Measurements from ENCODE around the gene VWA1.
"Not testable (repeated sequence)": the region's sequence is repeated elsewhere in the genome, so short reads cannot be mapped to it uniquely, and the experiment has no call there.

The VWA1 gene

DNA sequence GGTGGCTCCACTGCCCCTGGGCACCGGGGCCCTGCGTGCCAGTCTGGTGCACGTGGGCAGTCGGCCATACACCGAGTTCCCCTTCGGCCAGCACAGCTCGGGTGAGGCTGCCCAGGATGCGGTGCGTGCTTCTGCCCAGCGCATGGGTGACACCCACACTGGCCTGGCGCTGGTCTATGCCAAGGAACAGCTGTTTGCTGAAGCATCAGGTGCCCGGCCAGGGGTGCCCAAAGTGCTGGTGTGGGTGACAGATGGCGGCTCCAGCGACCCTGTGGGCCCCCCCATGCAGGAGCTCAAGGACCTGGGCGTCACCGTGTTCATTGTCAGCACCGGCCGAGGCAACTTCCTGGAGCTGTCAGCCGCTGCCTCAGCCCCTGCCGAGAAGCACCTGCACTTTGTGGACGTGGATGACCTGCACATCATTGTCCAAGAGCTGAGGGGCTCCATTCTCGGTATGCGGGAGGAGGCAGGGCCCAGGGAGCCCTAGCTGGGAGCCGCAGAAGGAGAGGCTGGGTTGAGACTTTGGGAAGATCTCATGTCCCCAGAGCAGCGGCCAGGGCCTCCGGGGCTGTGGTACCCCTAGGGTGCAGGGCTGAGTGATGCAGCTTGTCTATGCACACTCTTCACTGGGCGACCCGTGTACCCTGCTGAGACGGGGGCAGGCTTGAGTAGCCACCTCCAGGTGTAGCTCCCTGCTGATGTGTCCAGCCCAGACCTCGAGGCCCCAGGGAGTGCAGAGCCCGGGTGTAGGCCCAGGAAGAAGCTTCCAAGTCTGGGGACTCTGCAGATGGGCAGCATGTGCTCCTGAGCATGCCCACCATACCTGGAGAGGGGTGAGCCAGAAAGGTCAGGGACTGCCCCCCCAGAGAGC is 1.8 kb downstream of the VWA1 start:
- DNase-seq = no peak

DNA sequence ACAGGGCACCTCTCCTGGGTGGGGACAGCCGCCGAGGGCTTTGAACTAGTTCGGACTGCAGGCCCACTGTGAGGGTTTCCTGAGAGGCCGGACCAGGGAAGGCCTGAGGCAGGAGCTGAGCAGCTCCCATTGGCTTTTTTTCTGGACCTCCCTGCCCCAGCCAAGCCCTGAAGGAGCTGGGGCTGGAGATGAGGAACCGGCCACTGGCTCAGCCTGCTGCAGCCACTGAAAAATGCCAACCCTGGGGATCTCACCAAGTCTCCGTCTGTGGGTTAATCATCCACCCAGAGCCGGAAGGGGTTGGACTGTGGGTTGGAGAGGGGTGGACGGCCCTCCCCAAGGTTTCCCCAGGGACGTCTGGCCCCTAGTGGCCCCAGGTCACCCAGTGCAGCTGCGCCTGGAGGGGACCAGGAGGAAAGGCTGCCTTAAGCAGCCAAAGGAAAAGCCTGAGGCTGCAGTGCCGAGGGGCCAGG is 2.5 kb downstream of the VWA1 start:
- no peak for DNase-seq

DNA sequence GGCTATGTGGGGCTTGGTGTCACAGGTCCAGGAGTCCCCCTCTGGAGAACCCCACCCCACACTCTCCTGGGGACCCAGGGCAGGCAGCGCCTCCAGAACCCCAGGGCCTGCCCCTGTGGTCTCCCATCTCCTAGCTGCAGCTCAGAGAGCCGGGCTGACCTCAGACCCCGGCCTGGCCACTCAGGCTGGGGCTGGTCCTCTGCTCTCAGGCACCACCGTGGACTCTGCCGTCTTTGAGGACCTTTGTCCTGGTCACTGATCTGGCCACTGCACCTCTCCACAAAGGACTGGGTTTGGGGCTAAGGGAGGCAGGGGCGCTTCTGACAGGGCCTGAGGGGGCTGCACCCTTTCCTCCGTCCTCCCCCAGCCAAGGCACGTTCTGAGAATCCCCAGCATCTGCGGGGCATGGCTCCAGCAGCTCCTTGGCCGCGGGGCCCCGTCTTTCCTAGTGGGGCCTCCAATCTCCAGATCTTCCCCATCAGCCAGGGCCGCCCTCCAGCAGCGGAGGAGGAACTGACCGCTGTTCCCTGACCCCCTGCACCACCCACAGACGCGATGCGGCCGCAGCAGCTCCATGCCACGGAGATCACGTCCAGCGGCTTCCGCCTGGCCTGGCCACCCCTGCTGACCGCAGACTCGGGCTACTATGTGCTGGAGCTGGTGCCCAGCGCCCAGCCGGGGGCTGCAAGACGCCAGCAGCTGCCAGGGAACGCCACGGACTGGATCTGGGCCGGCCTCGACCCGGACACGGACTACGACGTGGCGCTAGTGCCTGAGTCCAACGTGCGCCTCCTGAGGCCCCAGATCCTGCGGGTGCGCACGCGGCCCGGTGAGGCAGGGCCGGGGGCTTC is 3.3 kb downstream of the VWA1 start:
- no peak for DNase-seq

DNA sequence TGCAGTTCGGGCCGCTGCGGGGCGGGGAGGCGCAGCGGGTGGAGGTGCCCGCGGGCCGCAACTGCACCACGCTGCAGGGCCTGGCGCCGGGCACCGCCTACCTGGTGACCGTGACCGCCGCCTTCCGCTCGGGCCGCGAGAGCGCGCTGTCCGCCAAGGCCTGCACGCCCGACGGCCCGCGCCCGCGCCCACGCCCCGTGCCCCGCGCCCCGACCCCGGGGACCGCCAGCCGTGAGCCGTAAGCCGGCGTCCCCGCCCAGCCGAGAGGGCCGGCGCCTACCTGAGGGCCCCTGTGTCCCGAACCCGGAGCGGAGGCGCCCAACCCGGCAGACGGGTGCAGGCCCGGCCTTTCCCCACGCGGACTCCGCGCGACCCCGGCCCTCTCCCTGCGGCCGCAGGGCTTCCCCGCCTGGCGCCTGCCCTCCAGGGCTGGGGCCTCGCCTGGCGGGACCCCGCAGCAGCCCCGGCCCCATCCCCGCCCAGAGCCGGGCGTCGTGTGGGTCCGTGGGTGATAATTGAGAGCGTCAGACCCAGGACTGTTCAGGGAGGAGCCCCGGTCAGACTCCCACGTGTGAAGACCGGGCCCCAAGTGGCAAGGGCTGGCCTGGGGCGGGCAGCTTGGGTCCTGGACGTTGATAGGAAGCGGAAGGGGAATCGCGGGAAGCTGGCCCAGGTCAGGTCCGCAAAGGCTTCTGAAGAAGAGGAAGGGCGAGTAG is 4.2 kb downstream of the VWA1 start:
- DNase-seq = no peak

DNA sequence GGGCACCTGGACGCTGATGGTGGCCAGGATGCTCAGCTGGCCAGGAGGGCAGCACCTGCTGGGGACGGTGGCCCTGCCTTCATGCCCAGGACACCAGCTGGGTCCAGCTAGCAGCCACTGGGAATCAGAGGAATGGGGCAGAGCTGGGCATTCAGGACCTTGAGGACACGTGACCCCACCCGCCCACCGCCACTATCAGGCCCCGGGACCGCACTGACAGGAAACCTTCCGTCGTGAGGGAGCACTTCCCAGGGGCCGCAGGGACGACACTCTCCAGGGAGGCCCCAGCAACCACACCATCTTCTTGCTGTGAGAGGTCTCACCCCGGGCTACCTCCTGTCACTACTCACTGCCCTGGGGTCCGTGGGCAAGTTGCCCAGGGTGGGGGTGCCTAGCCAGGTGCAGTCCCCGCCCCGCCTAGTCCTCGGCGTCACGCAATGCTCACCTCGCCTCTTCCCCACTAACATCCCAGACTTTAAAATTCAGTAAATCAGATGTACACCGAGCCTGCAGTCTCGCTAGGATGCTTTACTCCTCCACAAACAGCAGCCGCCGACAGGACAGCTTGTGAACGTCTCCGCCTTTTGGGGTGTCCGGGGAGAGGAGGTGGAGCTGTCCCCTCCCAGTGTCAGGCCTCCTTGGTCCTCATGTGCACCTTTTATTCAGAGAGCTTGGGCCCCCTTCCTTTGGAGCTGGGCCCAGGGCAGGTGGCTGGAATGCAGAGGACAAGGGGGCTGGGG is 4.9 kb downstream of the VWA1 start:
- no peak for DNase-seq

DNA sequence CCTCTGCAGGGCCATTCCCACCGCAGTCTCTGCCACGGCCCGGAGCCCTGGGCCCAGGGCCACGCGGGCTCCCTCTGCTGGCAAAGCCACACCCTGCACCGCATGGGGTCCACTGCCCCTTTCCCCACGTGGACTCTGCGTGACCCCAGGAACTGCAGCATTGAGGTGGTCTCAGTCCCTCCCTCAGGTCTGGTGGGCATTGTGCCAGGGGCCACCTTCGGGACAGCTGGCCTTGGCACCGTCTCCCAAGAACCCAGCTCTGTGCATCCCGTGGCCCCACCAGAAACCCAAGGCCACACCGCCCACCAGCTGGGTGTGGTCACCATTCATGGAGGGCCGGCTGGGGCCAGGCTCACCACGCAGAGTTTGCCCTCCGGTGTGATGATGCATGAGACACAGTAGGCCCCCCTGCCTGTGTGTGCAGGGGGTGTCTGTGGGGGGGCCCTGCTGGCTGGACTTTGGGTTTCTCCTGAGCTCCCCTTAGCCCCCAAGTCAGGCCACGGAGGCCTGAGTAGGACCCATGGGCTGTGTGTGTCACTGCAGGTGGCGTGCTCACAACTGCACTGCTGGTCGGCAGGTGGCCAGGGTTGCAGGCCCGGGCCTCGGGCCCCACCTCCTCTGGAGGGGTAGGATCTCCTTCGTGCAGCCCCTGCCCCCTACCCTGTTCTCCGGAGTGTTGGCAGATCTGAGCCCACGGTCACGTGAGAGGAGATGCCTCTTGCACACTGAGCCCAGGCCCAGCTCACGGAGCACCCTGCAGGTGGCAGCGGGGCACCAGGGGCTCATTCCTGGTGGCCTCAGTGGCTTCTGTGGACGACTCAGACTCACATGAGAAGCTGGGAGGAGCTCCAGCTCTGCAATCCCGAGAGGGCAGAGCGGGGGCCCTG is 5.8 kb downstream of the VWA1 start:
- peak; percentile 25 to 47 (median 36) for DNase-seq

DNA sequence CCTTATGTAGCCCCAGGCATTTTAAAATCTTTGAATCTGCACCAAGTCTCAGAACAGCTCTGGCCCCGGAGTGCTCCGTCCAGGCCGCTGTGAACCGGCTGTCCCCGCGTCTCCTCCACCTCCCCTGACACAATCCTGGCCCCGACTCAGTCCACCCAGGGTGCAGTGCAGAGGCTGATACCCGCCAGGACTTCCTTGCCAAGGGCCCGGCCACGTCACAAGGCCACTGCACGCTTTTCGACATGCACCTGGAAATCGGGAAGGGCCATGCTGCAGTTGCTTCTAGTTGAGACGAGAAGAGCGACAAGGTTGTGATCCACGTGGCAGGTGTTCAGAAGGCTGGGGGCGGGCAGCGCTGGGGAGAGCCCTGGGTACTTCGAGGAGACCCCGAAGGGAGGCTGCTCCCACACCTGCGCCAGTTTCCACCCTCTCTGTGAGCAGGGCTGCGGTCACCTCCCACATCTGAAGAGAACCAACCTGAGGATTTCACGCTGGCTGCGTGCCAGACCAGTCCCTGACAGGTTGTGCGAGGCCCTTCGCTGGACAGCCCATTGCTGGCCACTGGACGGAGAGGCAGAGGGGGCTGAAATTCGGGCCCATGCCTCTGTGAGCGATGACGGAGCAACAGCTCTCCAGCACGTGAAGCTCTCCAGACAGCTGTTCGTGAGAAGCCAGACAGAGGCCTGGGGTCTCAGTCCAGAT is 6.7 kb downstream of the VWA1 start:
- DNase-seq = no peak

DNA sequence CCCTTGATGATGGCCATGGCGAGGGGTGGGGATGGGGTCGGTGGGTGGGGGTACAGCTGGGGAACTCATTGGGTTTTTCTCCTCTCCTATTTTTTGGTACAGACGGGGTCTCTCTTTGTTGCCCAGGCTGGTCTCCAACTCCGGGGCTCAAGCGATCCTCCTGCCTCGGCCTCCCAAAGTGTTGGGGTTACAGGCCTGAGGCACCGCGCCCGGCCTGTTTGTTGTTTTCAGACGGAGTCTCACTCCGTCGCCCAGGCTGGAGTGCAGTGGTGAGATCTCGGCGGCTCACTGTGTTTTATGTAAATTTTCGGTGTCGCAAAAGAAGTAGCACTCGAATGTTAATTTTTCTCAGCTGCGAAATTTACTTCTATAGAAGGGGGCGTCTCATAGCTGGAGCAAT is 11.1 kb downstream of the VWA1 start:
- DNase-seq = not testable (repeated sequence)

DNA sequence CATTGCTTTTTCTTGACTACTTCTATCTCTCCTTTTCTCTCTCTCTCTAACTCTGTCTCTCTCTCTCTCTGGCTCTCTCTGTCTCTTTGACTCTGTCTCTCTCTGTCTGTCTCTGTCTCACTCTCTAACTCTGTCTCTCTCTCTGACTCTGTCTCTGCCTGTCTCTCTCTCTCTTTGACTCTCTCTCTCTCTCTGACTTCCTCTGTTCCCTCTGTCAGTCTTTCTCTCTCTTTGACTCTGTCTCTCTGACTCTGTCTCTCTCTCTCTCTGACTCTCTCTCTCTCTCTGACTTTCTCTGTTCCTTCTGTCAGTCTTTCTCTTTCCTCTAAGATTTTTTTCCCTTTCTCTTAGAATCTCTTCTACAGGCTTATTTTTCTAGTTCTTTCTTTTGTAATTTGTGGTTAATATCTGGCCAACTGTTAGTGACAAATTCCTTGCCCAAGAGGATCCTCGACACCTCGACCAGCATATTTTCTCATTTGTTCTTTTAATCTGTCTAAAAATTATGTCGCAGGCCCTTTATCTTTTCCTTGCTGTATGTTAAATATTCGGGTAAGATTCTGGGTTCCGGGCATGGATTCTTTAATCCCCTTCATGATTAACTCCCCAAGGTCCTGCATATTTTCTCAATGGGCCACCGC is 13.7 kb downstream of the VWA1 start, which contains the start of gene ATAD3C:
Gene ATAD3C, plus strand, starts transcription at position 591 of the 641 bp plus-strand sequence. CDS start 995 bp downstream, outside the sequence.
- no peak for DNase-seq

DNA sequence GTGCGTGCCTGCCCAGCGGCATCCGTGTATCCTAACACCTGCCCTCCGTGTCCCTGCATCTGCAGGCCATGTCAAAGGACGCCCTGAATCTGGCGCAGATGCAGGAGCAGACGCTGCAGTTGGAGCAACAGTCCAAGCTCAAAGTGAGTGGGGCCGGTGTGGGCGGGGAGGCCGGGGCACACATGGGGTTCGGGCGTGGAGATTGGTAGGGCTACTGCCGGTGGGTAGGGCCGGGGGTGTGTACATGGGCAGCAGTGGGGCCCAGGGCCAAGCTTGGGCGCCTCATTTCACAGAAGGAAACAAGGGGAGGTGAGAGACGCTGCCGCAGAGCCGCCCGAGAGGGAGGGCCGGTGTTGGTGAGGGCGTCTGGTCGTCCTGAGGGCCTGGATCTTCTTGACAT is 15.1 kb downstream of the VWA1 start:
- not testable (repeated sequence) for DNase-seq

DNA sequence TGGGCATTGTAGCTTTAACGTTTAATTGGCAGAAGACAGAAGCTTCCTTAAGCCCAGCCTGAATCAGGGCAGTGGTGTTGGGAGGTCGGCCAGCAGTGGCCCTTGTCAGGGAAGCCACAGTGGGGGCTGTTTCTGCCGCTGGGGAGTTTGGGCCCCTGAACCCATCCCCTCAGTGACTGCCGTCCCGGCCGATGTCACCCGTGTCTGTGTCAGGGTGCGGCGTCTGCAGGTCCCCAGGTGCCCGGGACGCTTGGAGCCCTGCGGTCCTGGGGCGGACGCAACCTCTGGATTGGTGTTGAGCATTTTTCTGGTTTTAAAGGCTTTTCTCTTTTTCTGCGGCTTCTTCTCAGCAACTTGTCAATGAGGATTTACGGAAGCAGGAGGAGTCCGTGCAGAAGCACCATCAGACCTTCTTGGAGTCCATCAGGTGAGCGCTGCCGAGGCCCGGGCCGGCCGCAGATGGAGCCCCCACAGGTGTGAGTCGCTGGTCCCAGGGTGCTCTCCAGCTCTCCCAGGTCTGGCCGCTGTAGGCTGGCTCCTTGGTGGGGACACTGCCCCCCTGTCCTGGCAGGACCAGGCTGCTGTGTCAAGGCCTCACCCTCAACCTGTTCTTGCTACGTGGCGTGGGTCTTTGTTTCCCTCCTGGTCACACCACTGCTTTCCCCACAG is 16.3 kb downstream of the VWA1 start:
- DNase-seq = no peak

DNA sequence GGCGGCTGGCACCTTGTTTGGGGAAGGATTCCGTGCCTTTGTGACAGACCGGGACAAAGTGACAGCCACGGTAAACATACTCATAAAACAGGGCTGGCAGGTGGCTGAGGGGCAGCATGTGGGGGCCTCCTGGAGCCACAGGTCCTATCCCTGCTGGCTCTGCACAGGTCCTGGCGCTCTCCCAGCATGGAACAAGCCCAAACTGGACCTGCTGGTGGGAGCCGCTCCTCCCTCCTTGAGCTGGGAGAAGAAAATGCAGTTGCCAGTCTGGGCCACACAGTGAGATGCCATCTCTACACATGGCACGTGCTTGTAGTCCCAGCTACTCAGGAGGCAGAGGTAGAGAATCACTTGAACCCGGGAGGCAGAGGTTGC is 16.9 kb downstream of the VWA1 start:
- not testable (repeated sequence) for DNase-seq

DNA sequence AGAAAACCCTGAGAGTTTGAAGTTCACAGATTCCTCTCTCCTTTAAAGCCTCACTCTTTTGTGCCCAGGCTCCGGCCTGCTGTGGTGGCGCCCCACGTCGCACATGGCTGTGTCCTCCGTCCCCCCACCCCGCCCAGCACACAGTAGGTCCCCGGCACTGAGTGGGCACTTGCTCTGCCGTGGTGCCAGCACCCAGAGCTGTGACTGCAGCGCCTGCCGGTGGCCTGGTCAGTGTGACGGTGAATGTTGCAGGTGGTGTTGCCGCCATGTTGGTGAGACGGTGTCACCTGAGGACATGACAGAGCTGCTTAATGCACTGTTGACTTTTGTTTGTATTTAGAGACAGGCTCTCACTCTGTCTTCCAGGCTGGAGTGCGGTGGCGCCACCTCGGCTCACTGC is 17.4 kb downstream of the VWA1 start:
- no peak for DNase-seq

DNA sequence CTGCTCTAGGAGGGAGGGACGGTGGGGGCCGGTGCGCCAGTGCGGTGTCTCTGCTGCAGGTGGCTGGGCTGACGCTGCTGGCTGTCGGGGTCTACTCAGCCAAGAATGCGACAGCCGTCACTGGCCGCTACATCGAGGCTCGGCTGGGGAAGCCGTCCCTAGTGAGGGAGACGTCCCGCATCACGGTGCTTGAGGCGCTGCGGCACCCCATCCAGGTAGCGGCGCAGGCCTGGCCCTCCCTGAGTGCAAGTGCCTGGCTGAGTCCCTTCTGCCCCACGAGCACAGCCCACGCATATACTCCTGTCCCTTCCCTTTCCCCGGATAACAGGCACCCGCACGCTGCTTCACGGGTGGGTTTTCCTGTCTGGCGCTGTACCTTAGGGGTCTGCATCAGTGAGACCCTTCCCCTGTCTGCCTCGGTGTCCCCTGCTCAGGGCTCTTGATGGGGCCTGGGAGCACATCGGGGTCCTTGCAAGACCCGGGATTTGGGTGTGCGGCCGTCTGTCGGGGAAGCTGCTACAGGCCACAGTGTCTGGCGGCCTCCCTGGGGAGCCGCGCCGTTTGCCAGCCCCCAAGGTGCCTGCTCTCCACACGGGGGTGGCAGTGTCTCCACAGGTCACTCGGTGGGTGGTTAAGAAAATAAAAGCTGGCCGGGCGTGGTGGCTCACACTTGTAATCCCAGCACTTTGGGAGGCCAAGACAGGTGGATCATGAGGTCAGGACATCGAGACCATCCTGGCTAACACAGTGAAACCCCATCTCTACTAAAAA is 19.0 kb downstream of the VWA1 start:
- DNase-seq = not testable (repeated sequence)

DNA sequence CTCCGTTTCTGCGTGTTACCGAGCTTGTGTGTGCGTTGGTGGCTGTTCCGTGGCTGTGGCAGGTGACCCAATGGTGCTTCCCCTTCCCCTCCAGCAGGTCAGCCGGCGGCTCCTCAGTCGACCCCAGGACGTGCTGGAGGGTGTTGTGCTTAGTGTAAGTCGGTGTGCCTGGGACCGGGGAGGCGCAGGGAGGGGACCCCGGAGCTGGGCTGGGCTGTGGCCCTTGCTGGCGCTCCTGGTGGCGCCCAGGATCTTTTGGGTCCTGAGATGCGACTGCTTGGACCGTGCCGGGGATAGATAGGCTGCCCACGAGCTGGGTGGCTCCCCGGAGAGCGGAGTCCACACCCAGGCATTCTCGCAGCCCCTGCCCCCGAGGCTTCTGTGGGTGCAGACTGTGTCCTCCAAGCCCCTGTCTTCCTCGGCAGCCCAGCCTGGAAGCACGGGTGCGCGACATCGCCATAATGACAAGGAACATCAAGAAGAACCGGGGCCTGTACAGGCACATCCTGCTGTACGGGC is 19.9 kb downstream of the VWA1 start:
- no peak for DNase-seq

DNA sequence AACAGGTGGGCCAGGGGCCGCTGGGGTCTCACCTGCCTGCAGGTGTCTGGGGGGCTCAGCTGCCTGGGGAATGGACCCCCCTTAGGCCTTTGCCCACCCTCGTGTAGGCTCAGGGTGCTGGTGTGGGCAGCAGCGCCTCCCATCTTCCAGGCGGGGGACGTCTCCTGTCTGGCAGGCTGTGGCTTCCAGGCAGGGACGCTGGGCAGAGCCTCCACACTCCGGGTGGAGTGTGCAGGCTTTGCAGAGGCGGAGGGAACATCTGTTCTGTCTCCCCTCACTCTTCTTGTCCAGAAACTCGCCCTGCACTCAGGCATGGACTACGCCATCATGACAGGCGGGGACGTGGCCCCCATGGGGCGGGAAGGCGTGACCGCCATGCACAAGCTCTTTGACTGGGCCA is 20.4 kb downstream of the VWA1 start:
- not testable (repeated sequence) for DNase-seq

DNA sequence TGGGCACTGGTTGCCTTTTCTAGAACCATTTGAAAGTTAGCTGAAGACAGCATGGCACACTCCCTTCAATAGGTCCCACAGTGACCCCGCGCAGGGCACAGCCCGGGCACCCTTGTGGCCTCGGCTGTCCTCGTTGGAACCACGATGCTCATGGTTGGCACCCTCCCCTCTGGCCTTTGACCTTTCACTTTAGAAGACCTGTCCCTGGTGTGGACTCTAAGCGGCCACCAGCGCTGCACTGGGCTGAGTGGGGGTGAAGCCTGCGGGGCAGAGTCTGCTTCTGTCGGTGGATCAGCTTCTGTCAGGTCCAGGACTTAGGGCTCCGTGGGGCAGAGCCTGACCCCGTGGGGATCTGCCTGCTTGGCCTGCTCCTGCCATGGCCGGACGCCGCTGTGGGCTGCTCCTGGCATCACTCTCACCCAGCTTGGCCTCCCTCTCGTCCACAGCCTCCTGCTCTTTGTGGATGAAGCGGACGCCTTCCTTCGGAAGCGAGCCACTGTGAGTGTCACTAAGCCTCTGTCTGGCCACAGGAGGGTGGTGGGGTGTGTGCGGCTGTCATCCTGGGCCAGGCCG is 21.3 kb downstream of the VWA1 start:
- DNase-seq = not testable (repeated sequence)

DNA sequence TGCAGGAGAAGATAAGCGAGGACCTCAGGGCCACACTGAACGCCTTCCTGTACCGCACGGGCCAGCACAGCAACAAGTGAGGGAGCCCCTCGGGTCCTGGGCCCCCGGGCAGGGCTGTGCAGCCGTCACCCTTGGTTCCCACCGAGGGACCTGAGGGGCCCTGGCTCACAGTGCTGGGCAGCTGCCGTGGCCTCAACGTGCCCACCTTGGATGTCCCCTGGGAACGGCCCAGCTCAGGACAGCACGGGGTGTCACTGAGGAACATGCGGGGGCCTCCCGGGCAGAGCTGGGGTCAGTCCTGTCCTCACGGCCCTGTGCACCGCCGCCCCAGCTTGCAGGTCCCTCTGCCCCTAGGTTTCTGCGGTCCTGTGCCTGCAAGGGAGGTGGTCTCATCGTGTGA is 23.7 kb downstream of the VWA1 start:
- DNase-seq = not testable (repeated sequence)
